Right lobe of liver (tissue), 6 donors: ENCODE measurements around the gene NOL4L. TPM values are rescaled to one million over a fixed set of nuclear protein-coding genes. Genes with fewer than 3 reads are reported as not detected.

Experiments used
- ATAC-seq, 4 donors: fragments of 200-7000 bp; cut with Tn5 transposase; one replicate each; pipeline ENCODE4 v1.9.1; 2020; ENCODE audit warnings: mild to moderate bottlenecking in 4 of 4, moderate library complexity in 4 of 4
- DNase-seq, 3 donors: peaks; one replicate each; pipeline ENCODE4 v3.0.0-alpha.2; 2020
- H3K27ac ChIP-seq, 3 donors: fragments of 200-600 bp; one replicate each; pipeline ENCODE4 v1.8.0; 2022
- H3K27me3 ChIP-seq, 2 donors: fragments of 200-600 bp; one replicate each; pipeline ENCODE4 v1.8.0; 2022
- H3K36me3 ChIP-seq, 4 donors: fragments of 200-600 bp; sonication (generic) in 1 of 4; one replicate each; pipeline versions ENCODE4 v1.5.1 to v1.8.0; 2017 to 2022; ENCODE audit warnings: control low read depth in 1 of 4
- H3K4me1 ChIP-seq, 4 donors: fragments of 200-600 bp; sonication (generic) in 1 of 4; one replicate each; pipeline versions ENCODE4 v1.5.1 to v1.8.0; 2017 to 2022; ENCODE audit warnings: control low read depth in 1 of 4
- H3K4me3 ChIP-seq, 3 donors: fragments of 200-600 bp; one replicate each; pipeline ENCODE4 v1.8.0; 2022
- H3K9me3 ChIP-seq, 4 donors: fragments of 200-600 bp; sonication (generic) in 1 of 4; one replicate each; pipeline versions ENCODE4 v1.5.1 to v1.8.0; 2017 to 2022; ENCODE audit warnings: control low read depth in 1 of 4
- CTCF ChIP-seq, 4 donors: fragments of 200-600 bp in 3 of 4; fragments of 450-650 bp in 1 of 4; IDR thresholded peaks; one replicate each; pipeline versions ENCODE4 v1.5.1 to v1.8.0; 2016 to 2022; ENCODE audit warnings: antibody characterized with exemption in 4 of 4, mild to moderate bottlenecking in 2 of 4
- POLR2A ChIP-seq: fragments of 450-650 bp; IDR thresholded peaks from one replicate; pipeline ENCODE4 v1.6.1; 2017; ENCODE audit warnings: antibody characterized with exemption, mild to moderate bottlenecking
- WGBS: methylation state at CpG from one replicate; pipeline ENCODE4 v1.1.6; 2018; ENCODE audit warnings: low coverage, low lambda C conversion rate; ENCODE audit not compliant: insufficient coverage; ENCODE audit errors: missing lambda C conversion rate; 5-methylcytosine and 5-hydroxymethylcytosine counted together
- intact Hi-C, 2 donors: fragments of 100-400 bp; cut with DNase I; formaldehyde crosslinking; loops; one replicate each; pipeline versions ENCODE4 v1.11.2 to v1.14.1; 2022
- total RNA-seq, 6 experiments: library from RNA; depleted of rRNA in 2 of 6; stranded (reverse); fragments of >200 nt in 2 of 6; fragmentation: NEBNext Ultra II Directional in 3 of 6; extraction: Animal tissue kit (Norgen Biotek cat#: 25700) in 3 of 6; gene quantifications; one replicate each; pipeline versions ENCODE4 v1.1.0 to v1.2.4, GENCODE V29; 2016 to 2023
- donor health status: DM: no; HTN: yes; CAD: no.
- donor health status: DM: no; HTN: no; CAD: no.
- donor health status: DM: no; HTN: no; CAD: no.
- donor health status: DM: no; HTN: yes; CAD: no.
- donor health status: DM: no; HTN: yes; CAD: no.

Gene NOL4L
- total RNA-seq, 6 experiments from 2014 or later, result 4.3 to 6.5 (median 5.7) TPM

GRCh38 chr20:32528905-32529670, 56.0 kb downstream of the NOL4L start:
- Histone ChIP-seq H3K9me3 (no peaks in the 10 kb centered on the region), H3K4me1 (peaks cover 0 to 12% (median 3%) of the 10 kb centered on the region in 4 donors), H3K27me3 (no peaks in the 10 kb centered on the region), H3K4me3 (no peak overlapping the region), H3K36me3 (no peaks in the 10 kb centered on the region), H3K27ac (no peak overlapping the region)
- ATAC-seq (no peak), DNase-seq (no peak)
- intact Hi-C loops, result no loop called here
- 100% methylated on average over 1 of the region's 13 CpGs for WGBS
- no peak for TF ChIP-seq POLR2A

GRCh38 chr20:32528171-32528891, 56.8 kb downstream of the NOL4L start:
- WGBS, result 83% methylated on average over 8 of the region's 27 CpGs
- Histone ChIP-seq H3K4me3 (no peak overlapping the region), H3K4me1 (peaks cover 0 to 12% (median 3%) of the 10 kb centered on the region in 4 donors), H3K9me3 (no peaks in the 10 kb centered on the region), H3K36me3 (no peaks in the 10 kb centered on the region), H3K27me3 (no peaks in the 10 kb centered on the region), H3K27ac (no peak overlapping the region)
- TF ChIP-seq CTCF (IDR thresholded peaks at IDR 0.05) (no peak), POLR2A (no peak)
- intact Hi-C loops, result no loop called here
- ATAC-seq, result no peak
- no peak for DNase-seq

- no peak for DNase-seq
- no peak overlapping the region for H3K4me3 ChIP-seq
- intact Hi-C loops, result no loop called here
- no peaks in the 10 kb centered on the region for H3K27me3 ChIP-seq
- TF ChIP-seq POLR2A (no peak), CTCF (IDR thresholded peaks at IDR 0.05) (no peak)
- 64% methylated on average over 16 of the region's 24 CpGs for WGBS
- no peak for ATAC-seq
- H3K27ac ChIP-seq, result no peak overlapping the region
- H3K9me3 ChIP-seq, result no peaks in the 10 kb centered on the region
- no peaks in the 10 kb centered on the region for H3K36me3 ChIP-seq
- H3K4me1 ChIP-seq, result peaks cover 0 to 12% (median 3%) of the 10 kb centered on the region in 4 donors
These were observed 57.6 kb downstream of the NOL4L start for GRCh38 chr20:32527447-32528055.

- 86% methylated on average over 5 of the region's 5 CpGs for whole genome bisulfite sequencing
- no peak for DNase-seq
- Histone ChIP-seq H3K4me3 (no peak overlapping the region), H3K4me1 (peaks cover 0 to 12% (median 3%) of the 10 kb centered on the region in 4 donors), H3K27ac (no peak overlapping the region), H3K9me3 (no peaks in the 10 kb centered on the region), H3K36me3 (no peaks in the 10 kb centered on the region), H3K27me3 (no peaks in the 10 kb centered on the region)
- intact Hi-C loops, result no loop called here
- TF ChIP-seq CTCF (IDR thresholded peaks at IDR 0.05) (no peak), POLR2A (no peak)
- no peak for ATAC-seq
These were observed 58.1 kb downstream of the NOL4L start for GRCh38 chr20:32527052-32527446.

GRCh38 chr20:32526541-32526940, 58.6 kb downstream of the NOL4L start:
- Histone ChIP-seq H3K4me1 (peaks cover 0 to 16% (median 3%) of the 10 kb centered on the region in 4 donors), H3K36me3 (no peaks in the 10 kb centered on the region), H3K27me3 (no peaks in the 10 kb centered on the region), H3K27ac (no peak overlapping the region), H3K4me3 (no peak overlapping the region), H3K9me3 (no peaks in the 10 kb centered on the region)
- intact Hi-C loops, result no loop called here
- ATAC-seq (no peak), DNase-seq (no peak)
- no peak for TF ChIP-seq POLR2A
- TF ChIP-seq CTCF (IDR thresholded peaks at IDR 0.05), result no peak
- 80% methylated on average over 2 of the region's 4 CpGs for WGBS
